WTC11 (cell line): ENCODE data around the gene FBXL13.

Experiments used
- ETV6 ChIP-seq: sonication (generic); formaldehyde crosslinking; IDR thresholded peaks from 2 replicates; pipeline ENCODE4 v1.8.1; 2022; ENCODE audit warnings: mild to moderate bottlenecking, missing genetic modification reagents
- FOXK1 ChIP-seq: sonication (generic); formaldehyde crosslinking; IDR thresholded peaks from 2 replicates; pipeline ENCODE4 v1.8.0; 2022; ENCODE audit warnings: mild to moderate bottlenecking, moderate library complexity, missing genetic modification reagents
- NR2C2 ChIP-seq: sonication (generic); formaldehyde crosslinking; IDR thresholded peaks from 2 replicates; pipeline ENCODE4 v1.8.0; 2022; ENCODE audit warnings: mild to moderate bottlenecking, missing genetic modification reagents
- SMAD3 ChIP-seq: sonication (generic); formaldehyde crosslinking; IDR thresholded peaks from 2 replicates; pipeline ENCODE4 v1.8.0; 2022; ENCODE audit warnings: missing genetic modification reagents, mild to moderate bottlenecking, borderline replicate concordance
- SMAD4 ChIP-seq: sonication (generic); formaldehyde crosslinking; IDR thresholded peaks from 2 replicates; pipeline ENCODE4 v1.8.0; 2022; ENCODE audit warnings: mild to moderate bottlenecking, missing genetic modification reagents
- ZNF263 ChIP-seq: sonication (generic); formaldehyde crosslinking; IDR thresholded peaks from 2 replicates; pipeline ENCODE4 v1.8.1; 2022; ENCODE audit warnings: low read depth, mild to moderate bottlenecking, moderate library complexity, missing genetic modification reagents
- ZNF416 ChIP-seq: fragments of 250-450 bp; sonication (Bioruptor Pico); IDR thresholded peaks from 2 replicates; pipeline ENCODE4 v1.9.0; 2021; ENCODE audit warnings: mild to moderate bottlenecking, inconsistent platforms
- TF ChIP-seq, protein P1 (sequence below): sonication (generic); formaldehyde crosslinking; IDR thresholded peaks from 2 replicates; pipeline ENCODE4 v1.8.0; 2022; ENCODE audit warnings: mild to moderate bottlenecking, missing genetic modification reagents
- TF ChIP-seq, protein P2 (sequence below): fragments of 200-600 bp; IDR thresholded peaks from 2 replicates; pipeline ENCODE4 v1.8.0; 2022; ENCODE audit warnings: antibody characterized with exemption
- TF ChIP-seq, protein P3 (sequence below): sonication (generic); formaldehyde crosslinking; IDR thresholded peaks from 2 replicates; pipeline ENCODE4 v1.8.1; 2023; ENCODE audit warnings: mild to moderate bottlenecking, missing genetic modification reagents, moderate library complexity
- TF ChIP-seq, protein P4 (sequence below): sonication (generic); formaldehyde crosslinking; conservative IDR thresholded peaks from 2 replicates; pipeline ENCODE4 v1.8.1; 2022; ENCODE audit warnings: mild to moderate bottlenecking, missing genetic modification reagents
- TF ChIP-seq, protein P5 (sequence below): sonication (generic); formaldehyde crosslinking; IDR thresholded peaks from 2 replicates; pipeline ENCODE4 v1.8.1; 2022; ENCODE audit warnings: mild to moderate bottlenecking, missing genetic modification reagents, moderate library complexity, borderline replicate concordance
- TF ChIP-seq, protein P6 (sequence below): sonication (generic); formaldehyde crosslinking; IDR thresholded peaks from 2 replicates; pipeline ENCODE4 v1.8.1; 2022; ENCODE audit warnings: low read depth, mild to moderate bottlenecking, moderate library complexity, missing genetic modification reagents, borderline replicate concordance
- TF ChIP-seq, protein P7 (sequence below): sonication (generic); formaldehyde crosslinking; IDR thresholded peaks from 2 replicates; pipeline ENCODE4 v1.8.1; 2023; ENCODE audit warnings: mild to moderate bottlenecking, missing genetic modification reagents

DNA sequence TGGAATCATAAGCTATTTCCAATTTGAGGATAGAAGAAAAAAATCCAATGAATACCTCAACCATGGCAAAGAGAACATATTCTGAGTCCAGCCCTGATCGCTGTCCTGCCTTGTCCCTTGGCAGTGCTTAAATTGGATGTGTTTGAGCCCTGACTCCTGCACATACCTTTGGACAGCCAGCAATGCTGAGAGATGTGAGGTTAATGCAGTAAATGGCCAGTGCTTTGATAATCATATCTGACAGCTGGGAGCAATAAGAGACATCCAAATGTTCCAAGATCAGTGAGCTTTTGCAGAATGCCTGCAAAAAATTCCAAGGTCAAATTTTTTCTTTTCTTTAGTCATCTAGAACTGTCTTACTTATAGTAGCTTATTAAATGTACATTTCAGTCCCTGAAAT, 241.9 kb downstream of the FBXL13 start:
- TF ChIP-seq, protein P1, sequence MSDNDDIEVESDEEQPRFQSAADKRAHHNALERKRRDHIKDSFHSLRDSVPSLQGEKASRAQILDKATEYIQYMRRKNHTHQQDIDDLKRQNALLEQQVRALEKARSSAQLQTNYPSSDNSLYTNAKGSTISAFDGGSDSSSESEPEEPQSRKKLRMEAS (CRISPR knock-in tag) = no peak
- TF ChIP-seq, protein P2, sequence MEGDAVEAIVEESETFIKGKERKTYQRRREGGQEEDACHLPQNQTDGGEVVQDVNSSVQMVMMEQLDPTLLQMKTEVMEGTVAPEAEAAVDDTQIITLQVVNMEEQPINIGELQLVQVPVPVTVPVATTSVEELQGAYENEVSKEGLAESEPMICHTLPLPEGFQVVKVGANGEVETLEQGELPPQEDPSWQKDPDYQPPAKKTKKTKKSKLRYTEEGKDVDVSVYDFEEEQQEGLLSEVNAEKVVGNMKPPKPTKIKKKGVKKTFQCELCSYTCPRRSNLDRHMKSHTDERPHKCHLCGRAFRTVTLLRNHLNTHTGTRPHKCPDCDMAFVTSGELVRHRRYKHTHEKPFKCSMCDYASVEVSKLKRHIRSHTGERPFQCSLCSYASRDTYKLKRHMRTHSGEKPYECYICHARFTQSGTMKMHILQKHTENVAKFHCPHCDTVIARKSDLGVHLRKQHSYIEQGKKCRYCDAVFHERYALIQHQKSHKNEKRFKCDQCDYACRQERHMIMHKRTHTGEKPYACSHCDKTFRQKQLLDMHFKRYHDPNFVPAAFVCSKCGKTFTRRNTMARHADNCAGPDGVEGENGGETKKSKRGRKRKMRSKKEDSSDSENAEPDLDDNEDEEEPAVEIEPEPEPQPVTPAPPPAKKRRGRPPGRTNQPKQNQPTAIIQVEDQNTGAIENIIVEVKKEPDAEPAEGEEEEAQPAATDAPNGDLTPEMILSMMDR = no peak
- no peak for TF ChIP-seq ETV6 (CRISPR knock-in tag)
- TF ChIP-seq FOXK1 = no peak
- TF ChIP-seq, protein P3, sequence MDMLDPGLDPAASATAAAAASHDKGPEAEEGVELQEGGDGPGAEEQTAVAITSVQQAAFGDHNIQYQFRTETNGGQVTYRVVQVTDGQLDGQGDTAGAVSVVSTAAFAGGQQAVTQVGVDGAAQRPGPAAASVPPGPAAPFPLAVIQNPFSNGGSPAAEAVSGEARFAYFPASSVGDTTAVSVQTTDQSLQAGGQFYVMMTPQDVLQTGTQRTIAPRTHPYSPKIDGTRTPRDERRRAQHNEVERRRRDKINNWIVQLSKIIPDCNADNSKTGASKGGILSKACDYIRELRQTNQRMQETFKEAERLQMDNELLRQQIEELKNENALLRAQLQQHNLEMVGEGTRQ (CRISPR knock-in tag) = no peak
- TF ChIP-seq, protein P4, sequence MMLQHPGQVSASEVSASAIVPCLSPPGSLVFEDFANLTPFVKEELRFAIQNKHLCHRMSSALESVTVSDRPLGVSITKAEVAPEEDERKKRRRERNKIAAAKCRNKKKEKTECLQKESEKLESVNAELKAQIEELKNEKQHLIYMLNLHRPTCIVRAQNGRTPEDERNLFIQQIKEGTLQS (CRISPR knock-in tag) = no peak
- TF ChIP-seq, protein P5, sequence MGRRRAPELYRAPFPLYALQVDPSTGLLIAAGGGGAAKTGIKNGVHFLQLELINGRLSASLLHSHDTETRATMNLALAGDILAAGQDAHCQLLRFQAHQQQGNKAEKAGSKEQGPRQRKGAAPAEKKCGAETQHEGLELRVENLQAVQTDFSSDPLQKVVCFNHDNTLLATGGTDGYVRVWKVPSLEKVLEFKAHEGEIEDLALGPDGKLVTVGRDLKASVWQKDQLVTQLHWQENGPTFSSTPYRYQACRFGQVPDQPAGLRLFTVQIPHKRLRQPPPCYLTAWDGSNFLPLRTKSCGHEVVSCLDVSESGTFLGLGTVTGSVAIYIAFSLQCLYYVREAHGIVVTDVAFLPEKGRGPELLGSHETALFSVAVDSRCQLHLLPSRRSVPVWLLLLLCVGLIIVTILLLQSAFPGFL (CRISPR knock-in tag) = no peak
- no peak for TF ChIP-seq SMAD4 (CRISPR knock-in tag)
- TF ChIP-seq ZNF416 (CRISPR knock-in tag) = no peak
- TF ChIP-seq, protein P6, sequence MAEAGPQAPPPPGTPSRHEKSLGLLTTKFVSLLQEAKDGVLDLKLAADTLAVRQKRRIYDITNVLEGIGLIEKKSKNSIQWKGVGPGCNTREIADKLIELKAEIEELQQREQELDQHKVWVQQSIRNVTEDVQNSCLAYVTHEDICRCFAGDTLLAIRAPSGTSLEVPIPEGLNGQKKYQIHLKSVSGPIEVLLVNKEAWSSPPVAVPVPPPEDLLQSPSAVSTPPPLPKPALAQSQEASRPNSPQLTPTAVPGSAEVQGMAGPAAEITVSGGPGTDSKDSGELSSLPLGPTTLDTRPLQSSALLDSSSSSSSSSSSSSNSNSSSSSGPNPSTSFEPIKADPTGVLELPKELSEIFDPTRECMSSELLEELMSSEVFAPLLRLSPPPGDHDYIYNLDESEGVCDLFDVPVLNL (CRISPR knock-in tag) = no peak
- TF ChIP-seq SMAD3 (CRISPR knock-in tag) = no peak
- no peak for TF ChIP-seq NR2C2
- TF ChIP-seq ZNF263 (CRISPR knock-in tag) = no peak
- TF ChIP-seq, protein P7, sequence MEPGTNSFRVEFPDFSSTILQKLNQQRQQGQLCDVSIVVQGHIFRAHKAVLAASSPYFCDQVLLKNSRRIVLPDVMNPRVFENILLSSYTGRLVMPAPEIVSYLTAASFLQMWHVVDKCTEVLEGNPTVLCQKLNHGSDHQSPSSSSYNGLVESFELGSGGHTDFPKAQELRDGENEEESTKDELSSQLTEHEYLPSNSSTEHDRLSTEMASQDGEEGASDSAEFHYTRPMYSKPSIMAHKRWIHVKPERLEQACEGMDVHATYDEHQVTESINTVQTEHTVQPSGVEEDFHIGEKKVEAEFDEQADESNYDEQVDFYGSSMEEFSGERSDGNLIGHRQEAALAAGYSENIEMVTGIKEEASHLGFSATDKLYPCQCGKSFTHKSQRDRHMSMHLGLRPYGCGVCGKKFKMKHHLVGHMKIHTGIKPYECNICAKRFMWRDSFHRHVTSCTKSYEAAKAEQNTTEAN (CRISPR knock-in tag) = no peak
